Neural cell (in vitro differentiated cells): ENCODE data around the gene RHOT2.

ENCODE experiments used
- EZH2 ChIP-seq: fragments of 200-600, 300-800 bp; shearing (Covaris generic), sonication (generic); IDR thresholded peaks from 2 replicates; pipeline ENCODE4 v1.6.1; 2014; ENCODE audit warnings: antibody characterized with exemption, low read length, borderline replicate concordance, mild to moderate bottlenecking; ENCODE audit not compliant: insufficient read depth, poor library complexity, severe bottlenecking
- POLR2AphosphoS5 ChIP-seq: IDR thresholded peaks from 2 replicates; pipeline ENCODE4 v1.6.1; 2012
- TF ChIP-seq, protein P1 (sequence below): fragments of 450-650 bp; IDR thresholded peaks from 2 replicates; pipeline ENCODE4 v1.5.1; 2014; ENCODE audit warnings: antibody characterized with exemption, mild to moderate bottlenecking, moderate library complexity; ENCODE audit not compliant: poor library complexity, severe bottlenecking

DNA sequence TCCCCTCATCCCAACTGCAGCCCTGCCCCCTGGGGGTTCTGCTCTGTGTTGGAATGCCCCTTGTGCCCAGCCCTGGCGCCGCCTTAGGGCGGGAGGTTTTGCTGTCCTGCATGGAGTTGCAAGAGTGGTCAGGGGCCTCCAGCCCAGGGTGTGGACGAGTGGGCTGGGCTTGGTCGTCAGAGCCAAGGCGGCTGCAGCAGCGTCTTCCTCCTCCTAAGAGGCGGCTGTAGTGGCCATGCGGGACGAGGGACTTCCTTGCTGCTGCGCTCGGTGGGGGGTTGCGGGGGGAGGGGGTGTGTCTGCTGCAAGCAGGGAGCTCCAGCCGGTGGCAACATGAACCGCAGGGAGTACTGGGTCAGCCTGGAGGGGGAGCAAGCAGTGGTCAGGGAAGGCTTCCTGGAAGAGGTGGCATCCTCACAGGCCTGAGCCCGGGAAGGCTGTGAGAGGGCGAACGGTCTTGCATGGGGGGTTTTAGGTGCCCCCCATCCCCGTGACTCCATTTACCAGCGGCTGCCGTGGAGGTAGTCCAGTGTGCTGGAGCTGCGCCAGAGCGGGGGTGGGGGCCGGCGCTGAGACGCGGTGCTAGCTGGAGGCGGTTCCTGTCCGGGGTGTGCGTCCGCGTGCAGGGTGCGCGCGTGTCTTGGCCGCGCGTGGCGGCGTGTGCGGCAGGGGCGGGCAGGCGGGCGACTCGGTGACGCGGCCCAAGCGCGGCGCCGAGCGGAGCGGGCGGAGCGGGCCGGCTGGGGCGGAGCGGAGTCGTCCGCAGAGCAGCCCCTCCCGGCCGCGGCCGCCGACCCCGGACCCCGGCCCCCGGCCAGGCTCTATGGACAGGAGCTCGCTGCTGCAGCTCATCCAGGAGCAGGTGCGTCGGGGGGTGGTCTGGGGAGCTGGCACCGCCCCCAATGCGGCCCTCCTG, 7.3 kb downstream of the RHOT2 start, which contains the start of gene RHBDL1:
- TF ChIP-seq POLR2AphosphoS5 (no peak), EZH2 (no peak)
- TF ChIP-seq, protein P1, sequence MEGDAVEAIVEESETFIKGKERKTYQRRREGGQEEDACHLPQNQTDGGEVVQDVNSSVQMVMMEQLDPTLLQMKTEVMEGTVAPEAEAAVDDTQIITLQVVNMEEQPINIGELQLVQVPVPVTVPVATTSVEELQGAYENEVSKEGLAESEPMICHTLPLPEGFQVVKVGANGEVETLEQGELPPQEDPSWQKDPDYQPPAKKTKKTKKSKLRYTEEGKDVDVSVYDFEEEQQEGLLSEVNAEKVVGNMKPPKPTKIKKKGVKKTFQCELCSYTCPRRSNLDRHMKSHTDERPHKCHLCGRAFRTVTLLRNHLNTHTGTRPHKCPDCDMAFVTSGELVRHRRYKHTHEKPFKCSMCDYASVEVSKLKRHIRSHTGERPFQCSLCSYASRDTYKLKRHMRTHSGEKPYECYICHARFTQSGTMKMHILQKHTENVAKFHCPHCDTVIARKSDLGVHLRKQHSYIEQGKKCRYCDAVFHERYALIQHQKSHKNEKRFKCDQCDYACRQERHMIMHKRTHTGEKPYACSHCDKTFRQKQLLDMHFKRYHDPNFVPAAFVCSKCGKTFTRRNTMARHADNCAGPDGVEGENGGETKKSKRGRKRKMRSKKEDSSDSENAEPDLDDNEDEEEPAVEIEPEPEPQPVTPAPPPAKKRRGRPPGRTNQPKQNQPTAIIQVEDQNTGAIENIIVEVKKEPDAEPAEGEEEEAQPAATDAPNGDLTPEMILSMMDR, result no peak
